Activated CD4-positive, CD25-positive, alpha-beta regulatory T cell treated with anti-CD3 and anti-CD28 coated beads, Interleukin-2, amount 50 U/mL, for 24 hours (primary cell): ENCODE results near the gene NR1I2.

Experiments used
- ATAC-seq, 2 donors: fragments of 150-1000 bp; cut with Tn5 transposase; one replicate each; pipeline ENCODE4 v1.10.0; 2021; ENCODE audit warnings: mild to moderate bottlenecking in 1 of 2, moderate library complexity in 1 of 2

Gene NR1I2

DNA sequence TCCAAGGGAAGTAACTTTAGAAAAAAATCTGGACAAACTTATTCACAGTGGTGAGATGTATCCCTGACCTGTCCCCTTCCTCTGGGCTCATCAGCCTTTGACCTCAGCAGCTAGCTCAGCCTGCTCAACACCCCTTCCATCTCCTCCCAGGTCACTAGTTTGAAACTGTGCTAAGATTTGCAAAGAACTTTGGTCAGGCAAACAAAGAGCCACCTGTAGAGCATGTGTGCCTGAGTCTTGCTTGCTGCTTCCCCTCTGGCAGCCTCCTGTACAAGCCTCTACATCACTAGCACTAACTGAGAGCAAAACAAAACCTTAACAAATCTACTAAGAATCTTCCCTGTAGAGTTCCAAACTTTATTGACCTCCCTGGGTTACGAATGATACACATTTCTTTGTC is 43.9 kb downstream of the NR1I2 start:
- no peak for ATAC-seq

GRCh38 chr3:119826711-119827608 is 45.1 kb downstream of the NR1I2 start:
- no peak for ATAC-seq

DNA sequence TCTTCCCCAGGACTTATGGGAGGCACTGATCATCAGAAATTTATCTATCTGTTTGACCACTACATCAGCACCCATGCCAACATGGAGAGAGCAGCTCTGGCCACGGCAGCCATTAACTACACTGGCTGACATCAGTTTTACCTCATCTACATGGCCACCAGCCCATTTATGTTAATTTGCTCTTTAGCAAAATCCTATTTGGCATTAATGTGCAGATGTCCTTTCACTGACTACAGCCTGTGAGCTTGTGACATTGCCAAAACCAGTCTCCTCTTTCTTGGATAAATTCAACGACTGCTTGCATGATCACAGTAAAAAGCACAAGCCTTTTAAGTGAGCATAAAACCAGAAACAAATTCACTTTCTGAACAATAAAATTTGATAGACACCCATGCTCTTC is 47.5 kb downstream of the NR1I2 start:
- no peak for ATAC-seq

- no peak for ATAC-seq
Observed at GRCh38 chr3:119831022-119831421, 49.1 kb downstream of the NR1I2 start.

GRCh38 chr3:119831941-119832371 is 50.1 kb downstream of the NR1I2 start:
- no peak for ATAC-seq

GRCh38 chr3:119834754-119835370 is 53.0 kb downstream of the NR1I2 start:
- peak; percentile 38 to 73 for ATAC-seq

DNA sequence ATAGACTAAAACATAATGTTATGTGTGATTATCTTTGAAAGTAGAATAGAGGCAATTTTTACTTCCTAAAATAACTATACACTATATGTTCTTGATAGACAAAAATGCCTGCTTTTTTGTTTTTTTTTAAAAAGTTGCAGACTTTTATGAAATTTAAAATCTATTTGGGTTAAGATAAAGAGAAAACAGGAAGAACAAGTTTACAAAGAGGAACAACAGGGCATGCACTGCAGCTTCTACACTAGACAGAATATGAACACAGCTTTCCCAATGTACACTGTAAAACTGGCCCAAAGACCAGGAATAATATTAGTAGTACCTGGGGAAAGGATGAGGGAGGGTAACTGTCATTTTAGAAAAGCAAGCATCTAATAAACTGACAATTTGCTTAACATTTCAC is 53.7 kb downstream of the NR1I2 start:
- no peak for ATAC-seq

GRCh38 chr3:119841808-119842471 is 60.0 kb downstream of the NR1I2 start:
- no peak for ATAC-seq

GRCh38 chr3:119849126-119849525 is 67.2 kb downstream of the NR1I2 start:
- ATAC-seq: no peak

- no peak for ATAC-seq
Observed at GRCh38 chr3:119856695-119857094, 74.8 kb downstream of the NR1I2 start.

DNA sequence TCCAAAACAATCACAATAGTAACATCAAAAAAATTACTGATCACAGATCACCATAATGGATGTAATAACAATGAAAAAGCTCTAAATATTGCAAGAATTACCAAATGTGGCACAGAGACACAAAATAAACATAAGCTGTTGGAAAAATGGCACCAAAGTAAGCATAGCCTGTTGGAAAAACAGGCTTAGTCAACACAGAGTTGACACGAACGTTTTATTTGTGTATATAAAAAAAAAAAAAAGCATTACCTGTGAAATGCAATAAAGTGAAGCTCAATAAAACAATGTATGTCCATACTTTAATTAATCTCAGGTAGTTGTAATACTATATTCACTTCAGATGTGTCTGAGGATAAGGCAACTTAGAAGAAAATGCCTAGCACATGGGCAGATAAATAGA is 77.1 kb downstream of the NR1I2 start:
- no peak for ATAC-seq

- ATAC-seq: no peak
Observed at GRCh38 chr3:119859728-119860127, 77.8 kb downstream of the NR1I2 start.

DNA sequence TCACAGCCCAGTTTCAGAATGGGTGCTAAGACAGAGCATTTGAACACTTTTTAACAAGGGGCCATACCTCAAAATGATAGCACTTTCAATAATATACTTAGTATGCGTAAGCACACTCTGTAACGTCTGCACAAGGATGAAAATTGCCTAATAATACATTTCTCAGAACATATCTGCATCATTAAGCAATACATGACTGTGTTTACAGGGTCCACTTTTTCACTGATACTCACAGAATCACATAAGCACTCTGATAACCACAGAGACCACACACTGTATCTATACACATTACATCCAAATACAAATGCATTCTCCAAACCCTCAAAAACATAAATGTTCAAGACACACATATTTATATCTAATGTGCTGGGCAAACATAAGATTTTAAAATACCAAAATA is 79.8 kb downstream of the NR1I2 start:
- no peak for ATAC-seq

DNA sequence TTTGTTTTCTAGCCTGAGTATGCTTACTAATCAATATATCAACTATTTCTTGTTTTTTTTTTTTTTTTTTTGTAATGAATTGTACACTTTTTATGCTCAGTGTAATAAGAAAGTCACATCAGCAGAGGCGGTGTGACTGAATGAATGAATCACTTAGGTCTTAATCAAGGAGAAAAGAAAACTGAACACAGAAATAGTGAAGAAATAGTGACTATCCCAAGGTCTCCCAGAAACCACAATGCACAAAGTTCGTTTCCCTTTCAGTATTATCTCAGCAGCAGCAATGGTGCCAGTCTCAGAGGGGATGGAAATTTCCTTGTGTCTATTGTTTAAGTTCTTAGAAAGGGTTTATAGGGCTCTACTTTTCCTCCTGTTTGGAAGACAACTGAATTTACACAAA is 80.7 kb downstream of the NR1I2 start:
- no peak for ATAC-seq

DNA sequence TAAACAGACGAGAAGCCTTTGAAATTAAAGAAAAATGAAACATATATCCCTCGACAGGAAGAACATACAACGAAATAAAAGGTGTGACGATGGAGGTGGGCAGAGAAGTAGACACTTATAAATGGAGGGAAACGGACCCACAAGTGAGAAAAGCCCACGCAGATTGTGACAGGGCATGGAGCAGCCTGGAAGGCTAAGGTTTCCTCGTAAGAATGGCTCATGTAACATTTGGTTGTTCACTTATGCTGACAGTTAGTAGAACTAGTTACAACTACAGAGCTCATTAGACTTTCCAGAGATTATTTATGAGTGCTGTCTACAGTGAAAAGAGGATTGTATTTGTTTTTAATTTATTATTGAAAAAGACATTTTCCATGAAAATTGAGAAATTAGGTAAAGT is 82.6 kb downstream of the NR1I2 start:
- ATAC-seq: no peak
